ENCODE data around the gene OTULINL.

The OTULINL gene

GRCh38 chr5:14635656-14636055 is 54.1 kb downstream of the OTULINL start:
- POLR2A ChIA-PET, result no interaction called here
- TF ChIP-seq ZNF384 (IDR thresholded peaks at IDR 0.05), result no peak
- no peak for TF ChIP-seq ELF4 (IDR thresholded peaks at IDR 0.05)
- TF ChIP-seq, protein P1, sequence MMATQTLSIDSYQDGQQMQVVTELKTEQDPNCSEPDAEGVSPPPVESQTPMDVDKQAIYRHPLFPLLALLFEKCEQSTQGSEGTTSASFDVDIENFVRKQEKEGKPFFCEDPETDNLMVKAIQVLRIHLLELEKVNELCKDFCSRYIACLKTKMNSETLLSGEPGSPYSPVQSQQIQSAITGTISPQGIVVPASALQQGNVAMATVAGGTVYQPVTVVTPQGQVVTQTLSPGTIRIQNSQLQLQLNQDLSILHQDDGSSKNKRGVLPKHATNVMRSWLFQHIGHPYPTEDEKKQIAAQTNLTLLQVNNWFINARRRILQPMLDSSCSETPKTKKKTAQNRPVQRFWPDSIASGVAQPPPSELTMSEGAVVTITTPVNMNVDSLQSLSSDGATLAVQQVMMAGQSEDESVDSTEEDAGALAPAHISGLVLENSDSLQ (IDR thresholded peaks at IDR 0.05), result no peak
- no peak for TF ChIP-seq CTBP1 (IDR thresholded peaks at IDR 0.05; ENCODE audit: borderline replicate concordance)
- no peak for TF ChIP-seq FOXK2 (IDR thresholded peaks at IDR 0.05)
- TF ChIP-seq ARNT (IDR thresholded peaks at IDR 0.05), result no peak
- no peak for TF ChIP-seq L3MBTL2 (conservative IDR thresholded peaks at IDR 0.05)
- TF ChIP-seq LEF1 (IDR thresholded peaks at IDR 0.05; ENCODE audit: borderline replicate concordance), result no peak
- no peak for TF ChIP-seq NFRKB (IDR thresholded peaks at IDR 0.05)
- TF ChIP-seq SUZ12 (IDR thresholded peaks at IDR 0.05), result no peak
- TF ChIP-seq BHLHE40 (IDR thresholded peaks at IDR 0.05; ENCODE audit: borderline replicate concordance), result no peak
- TF ChIP-seq HDGF (IDR thresholded peaks at IDR 0.05; ENCODE audit: borderline replicate concordance), result no peak
- TF ChIP-seq FOXM1 (IDR thresholded peaks at IDR 0.05; ENCODE audit: borderline replicate concordance), result no peak
- TF ChIP-seq TARDBP (IDR thresholded peaks at IDR 0.05), result no peak
- TF ChIP-seq FOXA1 (IDR thresholded peaks at IDR 0.05), result no peak
- TF ChIP-seq SP1 (IDR thresholded peaks at IDR 0.05), result no peak
- no peak for DNase-seq (ENCODE audit: extremely low spot score)
- CTCF ChIA-PET, result no interaction called here

DNA sequence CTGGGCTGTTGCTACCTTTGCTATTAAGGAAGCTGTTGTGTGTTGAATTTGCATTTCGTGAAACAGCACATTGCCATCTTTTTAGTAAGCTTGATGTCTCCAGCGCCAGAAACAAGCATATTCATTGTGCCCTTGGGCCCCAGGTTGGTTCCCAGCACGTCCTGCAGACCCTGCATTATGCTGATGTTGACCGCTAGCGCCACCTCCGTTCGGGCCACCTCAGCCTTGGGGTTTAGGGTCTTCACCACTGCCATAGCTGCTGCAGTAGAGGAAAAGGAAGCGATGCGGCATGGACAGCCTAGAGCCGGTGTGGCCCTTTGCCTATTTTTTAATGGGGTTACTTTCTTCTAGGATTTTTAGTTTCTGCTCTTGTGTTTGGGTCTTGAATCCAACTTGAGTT is 59.2 kb downstream of the OTULINL start:
- ChIA-PET POLR2A (no interaction called here), CTCF (no interaction called here)
- TF ChIP-seq HDGF (IDR thresholded peaks at IDR 0.05; ENCODE audit: borderline replicate concordance) (no peak), L3MBTL2 (conservative IDR thresholded peaks at IDR 0.05) (no peak), SP1 (IDR thresholded peaks at IDR 0.05) (no peak), FOXA1 (IDR thresholded peaks at IDR 0.05) (no peak), FOXM1 (IDR thresholded peaks at IDR 0.05; ENCODE audit: borderline replicate concordance) (no peak), TARDBP (IDR thresholded peaks at IDR 0.05) (no peak), FOXK2 (IDR thresholded peaks at IDR 0.05) (no peak), ELF4 (IDR thresholded peaks at IDR 0.05) (no peak), LEF1 (IDR thresholded peaks at IDR 0.05; ENCODE audit: borderline replicate concordance) (no peak)
- DNase-seq (ENCODE audit: extremely low spot score), result no peak

DNA sequence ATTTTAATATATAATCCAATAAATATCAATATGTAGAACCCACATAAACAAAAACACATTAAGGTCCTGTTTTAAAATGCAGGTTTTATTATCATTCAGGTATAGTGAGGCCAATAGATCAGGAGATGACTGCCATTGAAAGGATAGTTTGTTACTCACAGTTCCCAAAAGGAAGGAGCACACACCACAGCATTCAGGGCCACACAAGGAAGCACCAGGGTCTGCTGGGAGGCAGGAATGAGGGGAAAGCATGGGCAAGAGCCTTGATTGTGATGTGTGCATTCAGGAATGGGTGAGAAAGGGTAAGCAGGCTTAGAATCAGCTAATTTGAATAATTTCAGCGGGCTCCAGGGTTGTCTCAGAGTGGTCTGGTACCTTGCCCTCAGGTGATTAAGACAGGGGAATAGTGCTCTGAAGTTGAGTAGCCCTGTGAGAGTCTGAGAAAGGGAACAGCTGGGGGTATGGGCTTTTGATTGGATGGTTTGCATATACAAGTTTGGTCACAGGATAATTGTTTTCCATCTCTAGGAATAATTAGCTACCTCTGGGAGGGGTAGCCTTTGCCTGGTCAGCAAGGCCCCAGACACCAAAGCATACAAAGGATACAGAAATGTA is 63.1 kb downstream of the OTULINL start:
- no peak for DNase-seq (ENCODE audit: extremely low spot score)
- TF ChIP-seq BHLHE40 (IDR thresholded peaks at IDR 0.05; ENCODE audit: borderline replicate concordance) (no peak), TARDBP (IDR thresholded peaks at IDR 0.05) (no peak), FOXK2 (IDR thresholded peaks at IDR 0.05) (no peak), FOXM1 (IDR thresholded peaks at IDR 0.05; ENCODE audit: borderline replicate concordance) (no peak), SP1 (IDR thresholded peaks at IDR 0.05) (no peak), ELF4 (IDR thresholded peaks at IDR 0.05) (no peak), L3MBTL2 (conservative IDR thresholded peaks at IDR 0.05) (no peak), ZNF384 (IDR thresholded peaks at IDR 0.05) (no peak), CTBP1 (IDR thresholded peaks at IDR 0.05; ENCODE audit: borderline replicate concordance) (no peak), ARNT (IDR thresholded peaks at IDR 0.05) (no peak), SUZ12 (IDR thresholded peaks at IDR 0.05) (no peak), LEF1 (IDR thresholded peaks at IDR 0.05; ENCODE audit: borderline replicate concordance) (no peak), FOXA1 (IDR thresholded peaks at IDR 0.05) (no peak), NFRKB (IDR thresholded peaks at IDR 0.05) (no peak), HDGF (IDR thresholded peaks at IDR 0.05; ENCODE audit: borderline replicate concordance) (no peak)
- ChIA-PET POLR2A (no interaction called here), CTCF (interaction anchor here (1.0 kb wide), 1 partner anchor 245 kb away, joined by 3 read pairs; no protein-coding TSS in a partner anchor)

DNA sequence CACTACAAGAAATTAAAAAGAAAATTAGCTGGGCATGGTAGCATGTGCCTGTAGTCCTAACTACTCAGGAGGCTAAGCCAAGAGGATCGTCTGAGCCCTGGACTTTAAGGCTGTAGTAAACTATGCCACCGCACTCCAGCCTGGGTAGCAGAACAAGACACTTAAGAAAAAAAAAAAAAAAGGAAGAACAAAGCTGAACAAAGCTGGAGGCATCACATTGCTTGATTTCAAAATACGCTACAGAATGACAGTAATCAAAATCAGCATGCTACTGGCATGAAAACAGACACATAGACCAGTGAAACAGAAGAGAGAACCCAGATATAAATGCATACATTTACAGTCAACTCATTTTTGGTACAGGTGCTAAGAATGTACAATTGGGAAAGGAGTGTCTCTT is 68.5 kb downstream of the OTULINL start:
- TF ChIP-seq FOXK2 (IDR thresholded peaks at IDR 0.05) (no peak), ZNF384 (IDR thresholded peaks at IDR 0.05) (no peak), LEF1 (IDR thresholded peaks at IDR 0.05; ENCODE audit: borderline replicate concordance) (no peak), ELF4 (IDR thresholded peaks at IDR 0.05) (no peak), BHLHE40 (IDR thresholded peaks at IDR 0.05; ENCODE audit: borderline replicate concordance) (no peak), FOXA1 (IDR thresholded peaks at IDR 0.05) (no peak)
- ChIA-PET POLR2A (no interaction called here), CTCF (no interaction called here)
- DNase-seq (ENCODE audit: extremely low spot score), result no peak

GRCh38 chr5:14655146-14655741 is 73.7 kb downstream of the OTULINL start:
- ChIA-PET POLR2A (interaction anchor here (0.7 kb wide), 1 partner anchor 9 kb away, joined by 3 read pairs; the partner anchor contains the start of gene OTULIN), CTCF (interaction anchor here (0.5 to 0.7 kb wide), 2 partner anchors 366 to 1680 kb away, joined by 3 to 5 read pairs; no protein-coding TSS in a partner anchor)
- DNase-seq (ENCODE audit: extremely low spot score), result no peak

More at GRCh38 chr5:14655146-14655741, 73.7 kb downstream of the OTULINL start:
- TF ChIP-seq ZNF384 (IDR thresholded peaks at IDR 0.05), result no peak
- TF ChIP-seq LEF1 (IDR thresholded peaks at IDR 0.05; ENCODE audit: borderline replicate concordance), result no peak
- TF ChIP-seq TARDBP (IDR thresholded peaks at IDR 0.05), result no peak
- TF ChIP-seq BHLHE40 (IDR thresholded peaks at IDR 0.05; ENCODE audit: borderline replicate concordance), result no peak
- TF ChIP-seq FOXA1 (IDR thresholded peaks at IDR 0.05), result no peak
- no peak for TF ChIP-seq CTBP1 (IDR thresholded peaks at IDR 0.05; ENCODE audit: borderline replicate concordance)
- no peak for TF ChIP-seq SP1 (IDR thresholded peaks at IDR 0.05)
- no peak for TF ChIP-seq SUZ12 (IDR thresholded peaks at IDR 0.05)
- no peak for TF ChIP-seq HDGF (IDR thresholded peaks at IDR 0.05; ENCODE audit: borderline replicate concordance)
- no peak for TF ChIP-seq ARNT (IDR thresholded peaks at IDR 0.05)
- no peak for TF ChIP-seq ELF4 (IDR thresholded peaks at IDR 0.05)
- TF ChIP-seq FOXM1 (IDR thresholded peaks at IDR 0.05; ENCODE audit: borderline replicate concordance), result no peak
- no peak for TF ChIP-seq NFRKB (IDR thresholded peaks at IDR 0.05)
- no peak for TF ChIP-seq FOXK2 (IDR thresholded peaks at IDR 0.05)
- TF ChIP-seq, protein P1 (IDR thresholded peaks at IDR 0.05), result no peak
- TF ChIP-seq L3MBTL2 (conservative IDR thresholded peaks at IDR 0.05), result no peak

All from HEK293T (cell line).